GM10266 (cell line): ENCODE data around the gene RPTOR.

Experiments
- DNase-seq: peaks from one replicate; pipeline ENCODE4 v3.0.0; 2012; ENCODE audit errors: extremely low spot score
- CTCF ChIP-seq: IDR thresholded peaks from 2 replicates; pipeline ENCODE4 v1.5.1; 2012; ENCODE audit warnings: mild to moderate bottlenecking, low read depth; ENCODE audit not compliant: control insufficient read depth, insufficient read depth; ENCODE audit errors: missing control alignments

RPTOR gene

DNA sequence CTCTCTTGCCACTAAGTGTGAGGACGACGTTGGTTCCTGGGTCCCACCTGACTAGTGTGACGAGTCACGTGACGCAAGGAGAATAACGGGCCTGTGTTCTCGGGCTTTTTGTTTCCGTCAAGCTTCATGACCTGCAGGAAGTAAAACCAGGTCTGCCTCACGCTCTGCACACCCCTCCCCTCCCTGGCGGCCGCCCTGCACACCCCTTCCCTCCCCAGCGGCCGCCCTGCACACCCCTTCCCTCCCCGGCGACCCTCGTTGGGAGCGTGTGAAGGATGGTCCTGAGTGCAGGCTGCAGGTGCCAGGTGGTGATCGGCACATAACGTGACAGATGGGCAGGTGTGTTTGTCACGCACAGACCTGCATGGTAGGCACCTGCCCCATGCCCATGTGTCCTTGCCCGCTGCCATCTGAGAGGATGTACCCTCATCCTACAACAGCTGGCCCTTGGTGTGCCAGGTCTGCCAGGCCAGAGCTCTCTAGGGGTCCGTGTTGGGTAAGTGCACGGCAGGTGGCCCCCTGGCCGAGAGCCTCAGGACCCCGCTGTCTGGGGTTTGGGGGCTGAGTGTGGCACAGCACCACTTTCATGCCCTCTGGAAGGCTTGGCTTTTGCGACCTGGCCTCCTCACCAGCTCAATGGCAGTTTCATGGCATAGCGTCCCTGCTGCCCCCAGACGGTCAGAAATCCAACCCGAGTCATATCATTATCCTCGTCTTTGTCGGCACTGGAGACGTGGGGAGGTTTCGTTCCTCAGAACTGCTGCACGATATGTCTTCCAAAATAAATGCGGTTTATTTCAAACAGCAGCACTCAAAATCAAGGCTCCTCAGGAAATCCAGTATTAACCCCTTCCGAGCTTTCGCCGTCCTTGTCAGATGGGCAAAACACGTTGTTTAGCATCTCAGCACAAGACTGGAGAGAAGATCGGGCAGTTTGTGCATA, 255.2 kb downstream of the RPTOR start:
- no peak for TF ChIP-seq CTCF
- DNase-seq, result no peak

GRCh38 chr17:80800481-80801391, 256.1 kb downstream of the RPTOR start:
- no peak for TF ChIP-seq CTCF
- no peak for DNase-seq

DNA sequence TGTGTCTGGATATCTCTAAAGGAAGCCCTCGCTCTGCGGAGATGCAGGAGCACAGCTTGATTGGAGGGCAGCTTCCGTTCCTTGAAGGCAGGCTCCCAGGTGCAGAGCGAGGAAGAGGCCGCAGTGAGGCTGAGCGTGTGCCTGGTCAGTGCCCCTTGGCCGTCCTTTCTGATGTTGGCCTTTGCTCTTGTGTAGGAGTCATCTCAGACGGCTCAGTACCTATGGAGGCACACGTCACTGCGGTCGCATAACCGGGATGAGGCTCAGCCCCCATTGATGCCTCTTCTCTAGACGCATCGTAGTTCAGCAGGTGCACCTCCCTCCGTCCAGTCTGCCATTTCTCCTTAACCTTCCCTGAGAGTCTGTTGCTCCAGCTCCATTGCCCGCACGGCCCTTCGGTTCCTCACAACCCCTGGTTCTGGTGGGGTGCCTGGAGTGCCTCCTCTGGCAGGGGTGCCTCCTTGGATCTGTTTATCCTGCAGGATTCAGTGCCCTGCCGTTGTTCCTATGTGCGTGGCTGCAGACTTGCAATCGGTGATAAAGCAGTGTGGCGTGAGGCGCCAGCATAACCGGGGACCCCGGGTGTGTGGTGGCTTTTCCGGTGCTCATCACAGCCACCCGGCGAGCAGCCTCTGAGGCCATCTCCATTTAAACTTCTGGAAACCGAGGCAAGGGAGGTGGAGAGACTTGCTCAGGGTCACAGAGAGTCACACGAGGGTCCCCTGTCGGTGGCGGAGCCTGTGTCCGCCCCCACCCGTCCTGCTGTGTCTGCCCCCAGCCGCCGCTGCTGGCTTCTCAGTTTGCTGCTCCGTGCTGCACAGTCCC, 258.2 kb downstream of the RPTOR start:
- no peak for TF ChIP-seq CTCF
- DNase-seq, result no peak

GRCh38 chr17:80803451-80804428, 259.1 kb downstream of the RPTOR start:
- TF ChIP-seq CTCF, result no peak
- DNase-seq, result no peak

GRCh38 chr17:80804466-80804865, 259.8 kb downstream of the RPTOR start:
- no peak for DNase-seq
- TF ChIP-seq CTCF, result no peak
